Neural progenitor cell (in vitro differentiated cells): ENCODE results near the gene TMEM127. TPM values are rescaled to one million over a fixed set of nuclear protein-coding genes. Genes with fewer than 3 reads are reported as not detected.

Experiments
- DNase-seq: peaks from one replicate; pipeline ENCODE4 v3.0.0-alpha.2; 2016; ENCODE audit warnings: low spot score
- H2AFZ ChIP-seq: fragments of 200-600 bp; sonication (generic); replicated peaks from 2 replicates; pipeline ENCODE4 v1.6.1; 2016; ENCODE audit warnings: antibody characterized with exemption
- H3F3A ChIP-seq: fragments of 200-600 bp; sonication (generic); 2 replicates; pipeline ENCODE4 v1.6.1; 2016; ENCODE audit warnings: antibody characterized with exemption, low read depth
- H3K27ac ChIP-seq: fragments of 200-600 bp; sonication (generic); 2 replicates; pipeline ENCODE4 v1.5.1; 2016; ENCODE audit warnings: mild to moderate bottlenecking
- H3K27me3 ChIP-seq: fragments of 200-600 bp; sonication (generic); 2 replicates; pipeline ENCODE4 v1.6.1; 2016; ENCODE audit warnings: mild to moderate bottlenecking, moderate library complexity
- H3K36me3 ChIP-seq: fragments of 200-600 bp; sonication (generic); 2 replicates; pipeline ENCODE4 v1.5.1; 2016
- H3K4me1 ChIP-seq: fragments of 200-600 bp; sonication (generic); 2 replicates; pipeline ENCODE4 v1.6.1; 2016; ENCODE audit warnings: mixed run types
- H3K4me2 ChIP-seq: fragments of 200-600 bp; sonication (generic); 2 replicates; pipeline ENCODE4 v1.6.1; 2016
- H3K4me3 ChIP-seq: fragments of 200-600 bp; sonication (generic); 2 replicates; pipeline ENCODE4 v1.5.1; 2016
- H3K79me2 ChIP-seq: fragments of 200-600 bp; sonication (generic); 2 replicates; pipeline ENCODE4 v1.6.1; 2016; ENCODE audit warnings: low read depth
- H3K9ac ChIP-seq: fragments of 200-600 bp; sonication (generic); 2 replicates; pipeline ENCODE4 v1.6.1; 2016
- H3K9me3 ChIP-seq: fragments of 200-600 bp; sonication (generic); 2 replicates; pipeline ENCODE4 v1.5.1; 2016; ENCODE audit warnings: low read depth
- H4K20me1 ChIP-seq: fragments of 200-600 bp; sonication (generic); 2 replicates; pipeline ENCODE4 v1.6.1; 2016; ENCODE audit warnings: low read depth
- H3K27ac Mint-ChIP-seq: 3 replicates; pipeline ENCODE4 v1.8.0; 2021; ENCODE audit warnings: mixed read lengths
- H3K27me3 Mint-ChIP-seq: 2 replicates; pipeline ENCODE4 v1.8.0; 2022; ENCODE audit warnings: low read depth, mild to moderate bottlenecking, inconsistent platforms, moderate library complexity, mixed read lengths; ENCODE audit not compliant: insufficient read depth
- H3K36me3 Mint-ChIP-seq: 3 replicates; pipeline ENCODE4 v1.8.0; 2021; ENCODE audit warnings: mixed read lengths
- H3K4me1 Mint-ChIP-seq: 3 replicates; pipeline ENCODE4 v1.8.0; 2021; ENCODE audit warnings: mixed read lengths
- H3K4me3 Mint-ChIP-seq: 3 replicates; pipeline ENCODE4 v1.8.0; 2021; ENCODE audit warnings: mild to moderate bottlenecking, moderate library complexity, mixed read lengths
- H3K9me3 Mint-ChIP-seq: 3 replicates; pipeline ENCODE4 v1.8.0; 2020; ENCODE audit warnings: mixed read lengths
- EZH2 ChIP-seq: fragments of 200-600 bp; sonication (generic); IDR thresholded peaks from 2 replicates; pipeline ENCODE4 v1.6.1; 2017; ENCODE audit warnings: antibody characterized with exemption, mild to moderate bottlenecking, moderate library complexity
- EZH2phosphoT487 ChIP-seq: fragments of 200-600 bp; sonication (generic); IDR thresholded peaks from 2 replicates; pipeline ENCODE4 v1.6.1; 2017; ENCODE audit warnings: antibody characterized with exemption
- total RNA-seq: library from RNA; depleted of rRNA; stranded (reverse); fragments of >200 nt; gene quantifications from 2 replicates; pipeline ENCODE4 v1.2.3, GENCODE V29; 2015; ENCODE audit warnings: low replicate concordance
- TF ChIP-seq, protein P1 (sequence below): fragments of 200-600 bp; sonication (generic); IDR thresholded peaks from 2 replicates; pipeline ENCODE4 v1.5.1; 2017; ENCODE audit warnings: antibody characterized with exemption, mild to moderate bottlenecking

The TMEM127 gene
- total RNA-seq, 1 donor from 2014 or later, result 9.1 TPM

DNA sequence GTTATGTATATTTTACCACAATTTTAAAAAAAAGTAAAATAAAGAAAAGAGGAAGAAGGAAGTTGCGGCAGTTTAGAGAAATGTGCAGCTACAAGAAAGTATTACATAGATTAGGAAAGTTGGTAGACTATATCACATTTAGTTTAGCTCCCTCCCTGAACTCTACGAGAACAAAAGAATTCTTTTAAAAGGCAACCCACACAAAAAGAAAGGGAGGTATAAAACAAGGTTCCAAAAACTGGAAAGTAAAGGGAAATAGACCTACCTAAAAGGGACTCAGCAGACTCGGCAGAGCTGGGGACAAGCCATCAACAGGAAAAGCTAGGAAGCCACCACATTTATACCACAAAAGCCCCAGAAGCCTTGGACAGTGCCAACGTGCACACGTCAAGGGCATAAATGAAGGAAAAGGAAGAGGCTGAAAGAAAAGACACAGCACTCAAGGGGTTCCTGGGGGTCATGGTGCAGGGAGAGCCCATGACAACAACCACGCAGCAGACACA is 9.1 kb downstream of the TMEM127 start:
- peaks cover 22% of the 10 kb centered on the region for H3K4me1 Mint-ChIP-seq
- Histone ChIP-seq H3K36me3 (no peaks in the 10 kb centered on the region), H3K27ac (no peak overlapping the region), H3K4me2 (no peak overlapping the region), H3F3A (peaks cover 2% of the 10 kb centered on the region), H3K27me3 (no peaks in the 10 kb centered on the region), H3K79me2 (peaks cover 6% of the 10 kb centered on the region), H3K9me3 (no peaks in the 10 kb centered on the region), H2AFZ (no peak overlapping the region), H3K4me3 (no peak overlapping the region), H3K9ac (no peak overlapping the region), H4K20me1 (peaks cover 5% of the 10 kb centered on the region), H3K4me1 (no peaks in the 10 kb centered on the region)
- no peak for TF ChIP-seq EZH2phosphoT487
- TF ChIP-seq, protein P1, sequence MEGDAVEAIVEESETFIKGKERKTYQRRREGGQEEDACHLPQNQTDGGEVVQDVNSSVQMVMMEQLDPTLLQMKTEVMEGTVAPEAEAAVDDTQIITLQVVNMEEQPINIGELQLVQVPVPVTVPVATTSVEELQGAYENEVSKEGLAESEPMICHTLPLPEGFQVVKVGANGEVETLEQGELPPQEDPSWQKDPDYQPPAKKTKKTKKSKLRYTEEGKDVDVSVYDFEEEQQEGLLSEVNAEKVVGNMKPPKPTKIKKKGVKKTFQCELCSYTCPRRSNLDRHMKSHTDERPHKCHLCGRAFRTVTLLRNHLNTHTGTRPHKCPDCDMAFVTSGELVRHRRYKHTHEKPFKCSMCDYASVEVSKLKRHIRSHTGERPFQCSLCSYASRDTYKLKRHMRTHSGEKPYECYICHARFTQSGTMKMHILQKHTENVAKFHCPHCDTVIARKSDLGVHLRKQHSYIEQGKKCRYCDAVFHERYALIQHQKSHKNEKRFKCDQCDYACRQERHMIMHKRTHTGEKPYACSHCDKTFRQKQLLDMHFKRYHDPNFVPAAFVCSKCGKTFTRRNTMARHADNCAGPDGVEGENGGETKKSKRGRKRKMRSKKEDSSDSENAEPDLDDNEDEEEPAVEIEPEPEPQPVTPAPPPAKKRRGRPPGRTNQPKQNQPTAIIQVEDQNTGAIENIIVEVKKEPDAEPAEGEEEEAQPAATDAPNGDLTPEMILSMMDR, result no peak
- no peak for TF ChIP-seq EZH2
- H3K27ac Mint-ChIP-seq, result no peak overlapping the region
- no peak for DNase-seq
- H3K9me3 Mint-ChIP-seq, result no peaks in the 10 kb centered on the region
- H3K36me3 Mint-ChIP-seq, result peaks cover 12% of the 10 kb centered on the region
- peaks cover 2% of the 10 kb centered on the region for H3K27me3 Mint-ChIP-seq
- H3K4me3 Mint-ChIP-seq, result no peak overlapping the region

GRCh38 chr2:96254571-96254970 is 11.2 kb downstream of the TMEM127 start:
- no peak overlapping the region for H3K4me2 ChIP-seq
- H3K4me1 ChIP-seq, result no peaks in the 10 kb centered on the region
- H4K20me1 ChIP-seq, result peaks cover 5% of the 10 kb centered on the region
- DNase-seq, result no peak
- H3K36me3 Mint-ChIP-seq, result peaks cover 12% of the 10 kb centered on the region
- H3K27ac Mint-ChIP-seq, result no peak overlapping the region
- no peaks in the 10 kb centered on the region for H3K9me3 Mint-ChIP-seq
- no peak overlapping the region for H3K4me3 Mint-ChIP-seq
- peaks cover 11% of the 10 kb centered on the region for H3K4me1 Mint-ChIP-seq
- H3K36me3 ChIP-seq, result no peaks in the 10 kb centered on the region
- H3K27ac ChIP-seq, result no peak overlapping the region
- H3K9me3 ChIP-seq, result no peaks in the 10 kb centered on the region
- no peak overlapping the region for H3K4me3 ChIP-seq
- H3K79me2 ChIP-seq, result peaks cover 6% of the 10 kb centered on the region
- H3K9ac ChIP-seq, result no peak overlapping the region
- no peaks in the 10 kb centered on the region for H3K27me3 ChIP-seq
- H3K27me3 Mint-ChIP-seq, result peaks cover 2% of the 10 kb centered on the region
- TF ChIP-seq, protein P1, result no peak
- TF ChIP-seq EZH2 (no peak), EZH2phosphoT487 (no peak)
- no peak overlapping the region for H2AFZ ChIP-seq
- H3F3A ChIP-seq, result peaks cover 2% of the 10 kb centered on the region

DNA sequence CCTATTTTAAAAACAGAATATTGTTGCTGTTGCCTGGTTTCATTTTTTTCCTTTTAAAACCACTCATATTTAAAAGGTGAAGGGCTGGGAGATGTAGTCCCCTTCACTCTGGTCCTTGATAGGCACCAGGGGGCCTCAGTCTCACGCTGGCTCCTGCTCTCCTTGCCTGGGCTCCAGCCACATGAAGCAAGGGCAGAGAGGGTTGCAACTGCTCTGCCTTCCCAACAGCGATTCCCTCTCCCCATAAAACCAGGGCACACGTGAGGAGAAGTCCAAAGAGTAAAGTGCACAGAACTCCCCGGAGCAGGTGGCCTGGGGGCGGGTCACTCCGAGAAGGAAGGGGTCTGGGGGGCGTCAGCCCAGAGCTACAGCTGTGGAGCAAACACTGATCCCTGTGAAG is 12.8 kb downstream of the TMEM127 start:
- Histone ChIP-seq H2AFZ (no peak overlapping the region), H3K79me2 (no peaks in the 10 kb centered on the region), H3K4me1 (no peaks in the 10 kb centered on the region), H3K9me3 (no peaks in the 10 kb centered on the region), H3K9ac (no peak overlapping the region), H4K20me1 (peaks cover 1% of the 10 kb centered on the region), H3K4me3 (no peak overlapping the region), H3K36me3 (no peaks in the 10 kb centered on the region), H3K27me3 (no peaks in the 10 kb centered on the region), H3K27ac (no peak overlapping the region), H3F3A (peaks cover 2% of the 10 kb centered on the region), H3K4me2 (no peak overlapping the region)
- no peak for TF ChIP-seq EZH2
- no peak overlapping the region for H3K27ac Mint-ChIP-seq
- peaks cover 12% of the 10 kb centered on the region for H3K36me3 Mint-ChIP-seq
- peaks cover 10% of the 10 kb centered on the region for H3K4me1 Mint-ChIP-seq
- peaks cover 2% of the 10 kb centered on the region for H3K27me3 Mint-ChIP-seq
- no peak overlapping the region for H3K4me3 Mint-ChIP-seq
- no peaks in the 10 kb centered on the region for H3K9me3 Mint-ChIP-seq
- DNase-seq, result no peak

GRCh38 chr2:96252526-96252925 is 13.3 kb downstream of the TMEM127 start:
- Histone ChIP-seq H4K20me1 (no peaks in the 10 kb centered on the region), H3K79me2 (no peaks in the 10 kb centered on the region), H3K27ac (no peak overlapping the region), H3F3A (peaks cover 2% of the 10 kb centered on the region), H2AFZ (no peak overlapping the region), H3K4me2 (no peak overlapping the region), H3K4me3 (no peak overlapping the region), H3K9ac (no peak overlapping the region), H3K27me3 (no peaks in the 10 kb centered on the region), H3K36me3 (no peaks in the 10 kb centered on the region), H3K9me3 (no peaks in the 10 kb centered on the region), H3K4me1 (no peaks in the 10 kb centered on the region)
- Mint-ChIP-seq H3K36me3 (peaks cover 12% of the 10 kb centered on the region), H3K27ac (peak overlapping the region; percentile 10), H3K4me1 (peaks cover 10% of the 10 kb centered on the region), H3K27me3 (peaks cover 2% of the 10 kb centered on the region), H3K9me3 (no peaks in the 10 kb centered on the region), H3K4me3 (no peak overlapping the region)
- DNase-seq, result no peak
- TF ChIP-seq EZH2 (no peak), EZH2phosphoT487 (no peak)
- TF ChIP-seq, protein P1, result no peak
